Measurements from ENCODE around the gene MAP1LC3B.

MAP1LC3B gene

DNA sequence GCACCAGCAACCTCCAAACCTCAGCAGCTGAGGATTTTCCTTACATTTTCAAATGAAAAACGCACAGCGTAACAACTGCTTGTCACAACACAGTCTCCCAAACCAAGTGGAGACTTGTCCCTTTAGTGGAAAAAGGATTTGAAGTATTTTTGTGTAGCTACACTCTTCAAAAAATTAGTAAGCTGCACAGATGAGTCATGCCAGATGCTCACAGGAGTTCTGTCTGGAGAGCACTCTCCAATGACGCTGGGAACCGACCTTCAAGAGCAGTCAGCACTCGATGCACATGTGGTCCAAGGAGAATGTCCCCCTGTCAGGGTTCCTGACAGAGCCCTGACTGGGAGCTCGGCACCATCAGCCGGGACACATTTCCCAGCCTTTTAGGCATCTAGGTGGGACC is 39.8 kb downstream of the MAP1LC3B start:
- Histone ChIP-seq H3K4me3 (ENCODE audit: low read depth, low read length) (no peak overlapping the region), H3K27me3 (ENCODE audit: insufficient read depth, low read depth, severe bottlenecking) (no peaks in the 10 kb centered on the region), H3K27ac (no peak overlapping the region), H3K36me3 (no peaks in the 10 kb centered on the region), H3K9me3 (ENCODE audit: severe bottlenecking) (no peaks in the 10 kb centered on the region)
- TF ChIP-seq, protein P1, sequence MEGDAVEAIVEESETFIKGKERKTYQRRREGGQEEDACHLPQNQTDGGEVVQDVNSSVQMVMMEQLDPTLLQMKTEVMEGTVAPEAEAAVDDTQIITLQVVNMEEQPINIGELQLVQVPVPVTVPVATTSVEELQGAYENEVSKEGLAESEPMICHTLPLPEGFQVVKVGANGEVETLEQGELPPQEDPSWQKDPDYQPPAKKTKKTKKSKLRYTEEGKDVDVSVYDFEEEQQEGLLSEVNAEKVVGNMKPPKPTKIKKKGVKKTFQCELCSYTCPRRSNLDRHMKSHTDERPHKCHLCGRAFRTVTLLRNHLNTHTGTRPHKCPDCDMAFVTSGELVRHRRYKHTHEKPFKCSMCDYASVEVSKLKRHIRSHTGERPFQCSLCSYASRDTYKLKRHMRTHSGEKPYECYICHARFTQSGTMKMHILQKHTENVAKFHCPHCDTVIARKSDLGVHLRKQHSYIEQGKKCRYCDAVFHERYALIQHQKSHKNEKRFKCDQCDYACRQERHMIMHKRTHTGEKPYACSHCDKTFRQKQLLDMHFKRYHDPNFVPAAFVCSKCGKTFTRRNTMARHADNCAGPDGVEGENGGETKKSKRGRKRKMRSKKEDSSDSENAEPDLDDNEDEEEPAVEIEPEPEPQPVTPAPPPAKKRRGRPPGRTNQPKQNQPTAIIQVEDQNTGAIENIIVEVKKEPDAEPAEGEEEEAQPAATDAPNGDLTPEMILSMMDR (IDR thresholded peaks at IDR 0.05; ENCODE audit: low read depth, low read length), result no peak
- no peak for DNase-seq

DNA sequence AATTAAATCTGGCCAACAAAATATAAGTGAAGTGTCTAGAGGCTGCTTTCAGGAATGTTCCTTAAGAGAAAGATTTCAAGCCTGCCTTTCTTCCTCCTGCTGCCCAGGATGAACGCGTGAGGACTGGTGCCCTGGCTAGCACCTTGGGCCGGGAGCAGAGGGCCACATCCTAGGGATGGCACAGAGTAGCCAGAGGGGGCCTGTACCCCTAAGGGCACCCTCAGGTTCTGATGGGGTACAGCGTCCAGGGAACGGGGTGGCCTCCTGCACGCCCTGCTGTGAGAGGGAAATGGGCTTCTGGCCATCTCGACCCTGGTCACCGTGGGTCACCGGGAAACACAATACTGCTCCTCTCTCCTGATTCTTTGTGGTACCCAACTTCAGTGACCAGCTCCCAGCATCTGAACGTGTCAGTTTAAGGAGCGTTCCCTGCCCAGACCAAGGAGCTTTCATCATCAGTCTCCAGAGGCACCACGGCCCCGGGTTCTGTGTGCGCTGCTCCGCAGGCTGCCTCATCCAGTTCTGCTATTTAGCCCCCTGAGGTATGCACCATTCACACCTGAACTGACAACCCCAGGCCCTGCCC is 40.3 kb downstream of the MAP1LC3B start:
- Histone ChIP-seq H3K27ac (no peak overlapping the region), H3K9me3 (ENCODE audit: severe bottlenecking) (no peaks in the 10 kb centered on the region), H3K36me3 (no peaks in the 10 kb centered on the region), H3K27me3 (ENCODE audit: insufficient read depth, low read depth, severe bottlenecking) (no peaks in the 10 kb centered on the region), H3K4me3 (ENCODE audit: low read depth, low read length) (no peak overlapping the region)
- DNase-seq, result no peak
- TF ChIP-seq, protein P1 (IDR thresholded peaks at IDR 0.05; ENCODE audit: low read depth, low read length), result no peak

DNA sequence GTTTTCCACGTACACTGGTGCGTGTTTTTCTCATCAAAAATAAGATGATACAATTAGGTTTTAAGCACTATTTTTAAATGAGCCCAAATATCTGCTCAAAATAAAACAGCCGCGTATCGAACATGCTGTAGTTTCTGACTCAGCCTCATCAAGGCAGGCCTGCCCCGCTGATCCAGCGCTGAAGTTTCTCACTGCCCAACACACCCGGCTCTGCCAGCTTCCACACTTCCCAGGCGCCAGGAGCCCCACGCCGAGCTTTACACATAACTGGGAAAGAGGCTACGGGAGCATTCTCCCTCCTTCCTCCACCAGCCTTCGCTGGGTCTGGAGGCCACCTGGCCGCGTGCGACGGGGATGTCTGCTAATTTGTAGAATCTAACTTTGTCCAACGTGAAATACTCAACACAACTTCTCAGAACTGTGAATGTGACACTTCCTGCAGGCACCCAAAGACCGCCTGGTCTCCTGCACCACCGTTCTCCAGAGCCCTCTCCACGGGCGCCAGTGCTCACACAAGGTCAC is 42.1 kb downstream of the MAP1LC3B start:
- no peaks in the 10 kb centered on the region for H3K27me3 ChIP-seq (ENCODE audit: insufficient read depth, low read depth, severe bottlenecking)
- no peak overlapping the region for H3K27ac ChIP-seq
- no peaks in the 10 kb centered on the region for H3K36me3 ChIP-seq
- TF ChIP-seq, protein P1 (IDR thresholded peaks at IDR 0.05; ENCODE audit: low read depth, low read length), result no peak
- no peaks in the 10 kb centered on the region for H3K9me3 ChIP-seq (ENCODE audit: severe bottlenecking)
- DNase-seq, result no peak
- H3K4me3 ChIP-seq (ENCODE audit: low read depth, low read length), result no peak overlapping the region

DNA sequence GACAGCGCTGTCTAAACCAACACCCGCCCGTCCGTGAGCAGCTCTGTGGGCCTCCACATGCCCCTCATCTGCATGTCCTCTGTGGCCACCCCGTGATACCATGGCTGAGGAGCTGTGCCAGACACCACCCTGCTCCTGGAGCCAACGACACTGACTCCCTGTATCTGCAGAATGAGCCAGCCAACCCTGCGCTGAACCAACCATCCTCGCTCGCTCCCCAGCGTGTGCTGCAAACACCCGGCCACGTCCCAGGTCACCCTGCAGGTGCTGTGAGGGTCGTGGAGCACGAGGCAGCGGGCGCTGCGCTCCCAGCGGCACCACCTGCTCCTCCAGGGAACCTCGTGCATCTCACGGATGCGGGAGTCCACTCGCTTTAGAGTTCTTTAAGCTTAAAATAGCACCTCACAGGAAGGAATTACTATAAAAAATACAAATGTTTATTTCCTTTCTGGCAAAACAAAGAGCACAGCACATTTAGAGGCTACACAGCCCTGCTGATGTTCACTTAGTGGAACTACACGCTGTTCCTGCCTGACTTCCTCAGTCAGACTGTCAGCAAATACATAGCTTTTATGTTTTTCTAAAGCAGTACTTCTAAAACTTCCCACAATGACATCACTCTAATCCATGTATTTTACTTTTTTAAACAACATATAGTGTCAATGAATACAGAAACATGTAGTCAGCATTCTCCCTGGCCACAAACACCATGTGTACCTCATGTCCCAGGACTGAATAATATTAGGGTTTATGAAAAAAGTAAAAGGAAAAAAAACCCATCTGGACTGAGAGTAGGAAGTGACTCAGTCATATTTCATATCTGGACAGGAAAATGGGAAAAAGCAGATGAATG is 43.5 kb downstream of the MAP1LC3B start:
- no peak for DNase-seq
- no peaks in the 10 kb centered on the region for H3K36me3 ChIP-seq
- no peak overlapping the region for H3K27ac ChIP-seq
- H3K27me3 ChIP-seq (ENCODE audit: insufficient read depth, low read depth, severe bottlenecking), result no peaks in the 10 kb centered on the region
- TF ChIP-seq, protein P1 (IDR thresholded peaks at IDR 0.05; ENCODE audit: low read depth, low read length), result no peak
- H3K9me3 ChIP-seq (ENCODE audit: severe bottlenecking), result no peaks in the 10 kb centered on the region
- no peak overlapping the region for H3K4me3 ChIP-seq (ENCODE audit: low read depth, low read length)

DNA sequence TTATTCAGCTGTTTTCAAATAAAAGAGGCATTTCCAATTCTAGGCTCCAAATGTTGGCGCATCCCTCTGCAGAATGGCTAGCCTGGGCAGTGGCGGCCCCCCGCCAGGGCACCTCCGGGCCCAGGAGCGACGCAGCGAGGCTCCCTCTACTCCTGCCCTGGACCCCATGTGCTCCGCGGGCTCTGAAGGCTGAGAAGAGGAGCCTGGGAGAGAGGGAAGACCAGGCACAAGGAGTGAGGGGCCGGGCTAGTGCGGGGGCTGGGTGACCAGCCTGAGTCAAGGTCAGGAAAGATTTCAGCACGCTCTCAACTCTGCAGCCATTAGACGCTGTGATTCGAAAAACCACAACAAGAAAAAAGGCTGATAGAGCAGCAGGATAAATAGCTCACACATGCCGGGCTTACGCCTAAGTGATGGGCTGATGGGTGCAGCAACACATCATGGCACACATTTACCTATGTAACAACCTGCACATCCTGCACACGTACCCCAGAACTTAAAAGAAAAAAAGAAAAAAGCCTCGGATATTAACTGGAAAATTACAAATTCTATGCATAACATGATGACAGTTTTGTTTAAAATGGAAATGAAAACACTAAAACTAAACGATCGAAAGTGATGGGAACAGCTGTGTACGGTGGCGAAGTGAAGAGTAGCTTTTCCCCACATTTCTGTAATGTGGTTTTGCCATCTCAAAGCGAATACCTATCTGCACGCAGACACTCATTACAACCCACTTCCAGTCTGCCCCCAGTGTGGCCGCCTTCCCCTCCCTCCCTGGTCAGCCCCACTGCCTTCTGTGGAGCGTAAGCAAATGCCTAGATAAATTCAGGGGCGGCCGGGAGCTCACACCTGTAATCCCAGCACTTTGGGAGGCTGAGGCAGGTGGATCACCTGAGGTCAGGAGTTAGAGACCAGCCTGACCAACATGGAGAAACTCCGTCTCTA is 44.4 kb downstream of the MAP1LC3B start:
- Histone ChIP-seq H3K9me3 (ENCODE audit: severe bottlenecking) (no peaks in the 10 kb centered on the region), H3K36me3 (no peaks in the 10 kb centered on the region), H3K27me3 (ENCODE audit: insufficient read depth, low read depth, severe bottlenecking) (no peaks in the 10 kb centered on the region), H3K27ac (no peak overlapping the region), H3K4me3 (ENCODE audit: low read depth, low read length) (no peak overlapping the region)
- TF ChIP-seq, protein P1 (IDR thresholded peaks at IDR 0.05; ENCODE audit: low read depth, low read length), result no peak
- DNase-seq, result no peak
